ENCODE measurements around the gene ZNF500. TPM values are rescaled to one million over a fixed set of nuclear protein-coding genes. Genes with fewer than 3 reads are reported as not detected.

The ZNF500 gene
- total and polyA plus RNA-seq, 10 of the 15 experiments (the other 5 are each of a cell fraction or from before 2014, with no cell fraction given) = 0.99 to 13.1 (median 5.5) TPM

DNA sequence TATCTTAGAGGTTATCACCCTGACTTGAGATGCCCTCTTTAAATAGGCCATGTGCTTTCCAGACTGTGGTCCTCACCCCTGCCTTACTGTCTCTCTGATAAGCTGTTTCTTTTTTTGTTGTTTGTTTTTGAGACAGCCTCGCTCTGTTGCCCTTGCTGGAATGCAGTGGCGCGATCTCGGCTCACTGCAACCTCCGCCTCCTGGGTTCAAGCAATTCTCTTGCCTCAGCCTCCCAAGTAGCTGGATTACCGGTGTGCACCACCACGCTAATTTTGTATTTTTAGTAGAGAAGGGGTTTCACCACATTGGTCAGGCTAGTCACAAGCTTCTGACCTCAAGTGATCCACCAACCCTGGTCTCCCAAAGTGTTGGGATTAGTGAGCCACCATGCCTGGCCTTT lies 21.9 kb upstream of the ZNF500 start:
- no peaks in the 10 kb centered on the region for H3K36me3 ChIP-seq (ENCODE audit: control insufficient read depth in 2 of 2, insufficient read depth in 2 of 2, low read length in 1 of 2)

More for the DNA sequence above, 21.9 kb upstream of the ZNF500 start:
- in situ Hi-C loops (cut with MboI) = no loop called here
- 71% methylated on average over 7 of the region's 7 CpGs for WGBS (ENCODE audit: insufficient coverage, insufficient replicate concordance, low lambda C conversion rate, missing lambda C conversion rate)
- no peaks in the 10 kb centered on the region for H3K79me2 ChIP-seq (ENCODE audit: control insufficient read depth, insufficient read depth, low read length)
- BruUV-seq (replicated peaks) = no TSS peak
- H3K9ac ChIP-seq (ENCODE audit: control insufficient read depth, insufficient read depth, low read length) = no peak overlapping the region
- no peak overlapping the region for H3K27ac ChIP-seq (ENCODE audit: control insufficient read depth, insufficient read depth)
- H2AFZ ChIP-seq (ENCODE audit: control insufficient read depth, low read depth, low read length) = no peak overlapping the region
- no peaks in the 10 kb centered on the region for H3K9me3 ChIP-seq (replicated peaks; ENCODE audit: control insufficient read depth, insufficient read depth, low read length)
- no peak overlapping the region for H3K4me2 ChIP-seq (ENCODE audit: control insufficient read depth, insufficient read depth)
- DNase-seq (ENCODE audit: low read depth, low spot score) (no peak), FAIRE-seq (no peak), ATAC-seq (no peak)
- ChIA-PET RAD21 (ENCODE audit: unreplicated experiment) (no interaction called here), CTCF (interaction anchor here (1.1 kb wide), 1 partner anchor 55 kb away, joined by 3 read pairs; the partner anchor contains the start of genes ANKS3 and DNAAF8), POLR2A (interaction anchor here (0.5 to 0.9 kb wide), 2 partner anchors 13 to 43 kb away, joined by 4 to 5 read pairs; partner anchors contain the start of gene ROGDI), SMC1A (ENCODE audit: uncharacterized antibody, unreplicated experiment) (no interaction called here)
- H3K27me3 ChIP-seq (replicated peaks in 1 of 2; ENCODE audit: control insufficient read depth in 2 of 2, insufficient read depth in 2 of 2, low read length in 1 of 2) = no peaks in the 10 kb centered on the region
- H3K4me3 ChIP-seq = no peak overlapping the region
- H3K4me1 ChIP-seq (ENCODE audit: control insufficient read depth, insufficient read depth, low read length) = no peaks in the 10 kb centered on the region
- intact Hi-C loops (cut with micrococcal nuclease; ENCODE audit: unreplicated experiment) = no loop called here
- TF ChIP-seq, protein P1, sequence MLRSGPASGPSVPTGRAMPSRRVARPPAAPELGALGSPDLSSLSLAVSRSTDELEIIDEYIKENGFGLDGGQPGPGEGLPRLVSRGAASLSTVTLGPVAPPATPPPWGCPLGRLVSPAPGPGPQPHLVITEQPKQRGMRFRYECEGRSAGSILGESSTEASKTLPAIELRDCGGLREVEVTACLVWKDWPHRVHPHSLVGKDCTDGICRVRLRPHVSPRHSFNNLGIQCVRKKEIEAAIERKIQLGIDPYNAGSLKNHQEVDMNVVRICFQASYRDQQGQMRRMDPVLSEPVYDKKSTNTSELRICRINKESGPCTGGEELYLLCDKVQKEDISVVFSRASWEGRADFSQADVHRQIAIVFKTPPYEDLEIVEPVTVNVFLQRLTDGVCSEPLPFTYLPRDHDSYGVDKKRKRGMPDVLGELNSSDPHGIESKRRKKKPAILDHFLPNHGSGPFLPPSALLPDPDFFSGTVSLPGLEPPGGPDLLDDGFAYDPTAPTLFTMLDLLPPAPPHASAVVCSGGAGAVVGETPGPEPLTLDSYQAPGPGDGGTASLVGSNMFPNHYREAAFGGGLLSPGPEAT (IDR thresholded peaks at IDR 0.05; ENCODE audit: low read depth) = no peak
- TF ChIP-seq, protein P2, sequence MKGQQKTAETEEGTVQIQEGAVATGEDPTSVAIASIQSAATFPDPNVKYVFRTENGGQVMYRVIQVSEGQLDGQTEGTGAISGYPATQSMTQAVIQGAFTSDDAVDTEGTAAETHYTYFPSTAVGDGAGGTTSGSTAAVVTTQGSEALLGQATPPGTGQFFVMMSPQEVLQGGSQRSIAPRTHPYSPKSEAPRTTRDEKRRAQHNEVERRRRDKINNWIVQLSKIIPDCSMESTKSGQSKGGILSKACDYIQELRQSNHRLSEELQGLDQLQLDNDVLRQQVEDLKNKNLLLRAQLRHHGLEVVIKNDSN (IDR thresholded peaks at IDR 0.05; ENCODE audit: borderline replicate concordance, extremely low read length, insufficient read depth, low read depth, low read length) = no peak
- TF ChIP-seq SPI1 (IDR thresholded peaks at IDR 0.05; ENCODE audit: borderline replicate concordance, insufficient read depth, low read depth, low read length) = no peak
- no peak for TF ChIP-seq SIX5 (IDR thresholded peaks at IDR 0.05; ENCODE audit: low read depth, low read length, severe bottlenecking)
- TF ChIP-seq MXI1 (IDR thresholded peaks at IDR 0.05; ENCODE audit: low read depth, low read length) = no peak
- no peak for TF ChIP-seq JUNB (IDR thresholded peaks at IDR 0.05)
- no peak for TF ChIP-seq SP1 (IDR thresholded peaks at IDR 0.05; ENCODE audit: low read depth, low read length)
- TF ChIP-seq, protein P3, sequence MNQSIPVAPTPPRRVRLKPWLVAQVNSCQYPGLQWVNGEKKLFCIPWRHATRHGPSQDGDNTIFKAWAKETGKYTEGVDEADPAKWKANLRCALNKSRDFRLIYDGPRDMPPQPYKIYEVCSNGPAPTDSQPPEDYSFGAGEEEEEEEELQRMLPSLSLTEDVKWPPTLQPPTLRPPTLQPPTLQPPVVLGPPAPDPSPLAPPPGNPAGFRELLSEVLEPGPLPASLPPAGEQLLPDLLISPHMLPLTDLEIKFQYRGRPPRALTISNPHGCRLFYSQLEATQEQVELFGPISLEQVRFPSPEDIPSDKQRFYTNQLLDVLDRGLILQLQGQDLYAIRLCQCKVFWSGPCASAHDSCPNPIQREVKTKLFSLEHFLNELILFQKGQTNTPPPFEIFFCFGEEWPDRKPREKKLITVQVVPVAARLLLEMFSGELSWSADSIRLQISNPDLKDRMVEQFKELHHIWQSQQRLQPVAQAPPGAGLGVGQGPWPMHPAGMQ (IDR thresholded peaks at IDR 0.05; ENCODE audit: borderline replicate concordance) = no peak
- TF ChIP-seq POLR2A (IDR thresholded peaks at IDR 0.05; ENCODE audit: low read depth, low read length) = no peak
- no peak for TF ChIP-seq ZNF384 (IDR thresholded peaks at IDR 0.05; ENCODE audit: borderline replicate concordance, low read depth, low read length)
- TF ChIP-seq KLF5 (IDR thresholded peaks at IDR 0.05; ENCODE audit: partially characterized antibody) = no peak
- no peak for TF ChIP-seq SMAD1 (IDR thresholded peaks at IDR 0.05; ENCODE audit: low read depth, partially characterized antibody)
- TF ChIP-seq, protein P4, sequence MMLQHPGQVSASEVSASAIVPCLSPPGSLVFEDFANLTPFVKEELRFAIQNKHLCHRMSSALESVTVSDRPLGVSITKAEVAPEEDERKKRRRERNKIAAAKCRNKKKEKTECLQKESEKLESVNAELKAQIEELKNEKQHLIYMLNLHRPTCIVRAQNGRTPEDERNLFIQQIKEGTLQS (IDR thresholded peaks at IDR 0.05; ENCODE audit: borderline replicate concordance, extremely low read depth, low read depth, low read length) = no peak
- no peak for TF ChIP-seq NFXL1 (IDR thresholded peaks at IDR 0.05; ENCODE audit: borderline replicate concordance)
- TF ChIP-seq NFYB (IDR thresholded peaks at IDR 0.05; ENCODE audit: insufficient read depth, low read depth, low read length) = no peak
- no peak for TF ChIP-seq SMARCA5 (IDR thresholded peaks at IDR 0.05)
- H4K20me1 ChIP-seq (ENCODE audit: control insufficient read depth, insufficient read depth) = no peaks in the 10 kb centered on the region
